H1 (cell line): ENCODE measurements around the gene RGS2. TPM values are rescaled to one million over a fixed set of nuclear protein-coding genes. Genes with fewer than 3 reads are reported as not detected.

Experiments used
- CTCF ChIA-PET: fragments of 300-600 bp; sonication (Branson Sonifier 250); formaldehyde crosslinking; loops from one replicate; lab custom pipeline; 2021; ENCODE audit not compliant: partially characterized antibody; lab: Charles Lee
- POLR2A ChIA-PET: fragments of 300-600 bp; sonication (Branson Sonifier 250); formaldehyde crosslinking; loops from one replicate; lab custom pipeline; 2021; ENCODE audit warnings: inconsistent platforms; ENCODE audit not compliant: partially characterized antibody; lab: Charles Lee
- DNase-seq, 2 experiments: peaks; one replicate each; pipeline versions ENCODE4 v3.0.0 to v3.0.0-alpha.2; 2010 to 2022; ENCODE audit warnings: low spot score in 2 of 2, low read depth in 1 of 2, mixed read lengths in 1 of 2
- FAIRE-seq: peaks from 2 replicates; lab custom pipeline; 2011; peaks lifted over from hg19 to GRCh38; lab: Jason Lieb, UNC
- H2AFZ ChIP-seq: 2 replicates; pipeline ENCODE4 v1.8.1; 2012; ENCODE audit warnings: low read length, inconsistent platforms
- H2AK5ac ChIP-seq: 2 replicates; pipeline ENCODE4 v1.6.1; 2013; ENCODE audit warnings: low read depth, low read length
- H2BK120ac ChIP-seq: replicated peaks from 2 replicates; pipeline ENCODE3; 2013; ENCODE audit warnings: low read depth, low read length, inconsistent platforms
- H2BK12ac ChIP-seq: 2 replicates; pipeline ENCODE4 v1.6.1; 2013; ENCODE audit warnings: low read depth, low read length
- H2BK15ac ChIP-seq: 2 replicates; pipeline ENCODE4 v1.6.1; 2013; ENCODE audit warnings: low read length
- H2BK20ac ChIP-seq: 2 replicates; pipeline ENCODE4 v1.6.1; 2013; ENCODE audit warnings: low read length
- H2BK5ac ChIP-seq: 2 replicates; pipeline ENCODE4 v1.6.1; 2013; ENCODE audit warnings: low read depth, low read length
- H3K14ac ChIP-seq: 2 replicates; pipeline ENCODE4 v1.6.1; 2013; ENCODE audit warnings: inconsistent platforms; ENCODE audit not compliant: insufficient read length
- H3K18ac ChIP-seq: 2 replicates; pipeline ENCODE4 v1.6.1; 2013; ENCODE audit warnings: low read length; ENCODE audit errors: extremely low read depth
- H3K23ac ChIP-seq: 2 replicates; pipeline ENCODE4 v1.6.1; 2013; ENCODE audit warnings: inconsistent platforms; ENCODE audit not compliant: insufficient read length
- H3K23me2 ChIP-seq: 2 replicates; pipeline ENCODE4 v1.6.1; 2013; ENCODE audit warnings: low read depth, low read length
- H3K27ac ChIP-seq: 2 replicates; pipeline ENCODE4 v1.6.1; 2011; ENCODE audit warnings: low read depth, low read length, inconsistent platforms
- H3K27me3 ChIP-seq, 4 experiments: replicated peaks in 1 of 4; 1 replicate in 1 of 4; 2 replicates in 3 of 4; pipeline versions ENCODE4 v1.6.1 to v1.8.1; 2011 to 2013; ENCODE audit warnings: low read length in 3 of 4, mild to moderate bottlenecking in 3 of 4, inconsistent platforms in 2 of 4, mixed read lengths in 2 of 4, moderate library complexity in 1 of 4; ENCODE audit not compliant: control insufficient read depth in 3 of 4, insufficient read depth in 3 of 4; ENCODE audit errors: extremely low read depth in 1 of 4
- H3K36me3 ChIP-seq, 4 experiments: 2 replicates each; pipeline versions ENCODE4 v1.6.1 to v1.8.1; 2011 to 2013; ENCODE audit warnings: mild to moderate bottlenecking in 4 of 4, low read length in 3 of 4, moderate library complexity in 2 of 4, control low read depth in 1 of 4, inconsistent platforms in 1 of 4; ENCODE audit not compliant: insufficient read depth in 4 of 4, control insufficient read depth in 2 of 4
- H3K4ac ChIP-seq: replicated peaks from 2 replicates; pipeline ENCODE3; 2013; ENCODE audit warnings: low read length, low read depth, mixed read lengths, inconsistent platforms; ENCODE audit not compliant: insufficient read length
- H3K4me1 ChIP-seq, 4 experiments: replicated peaks in 1 of 4; 1 replicate in 1 of 4; 2 replicates in 3 of 4; pipeline versions ENCODE4 v1.6.1 to v1.8.1; 2011 to 2013; ENCODE audit warnings: low read length in 3 of 4, inconsistent platforms in 2 of 4, mixed read lengths in 1 of 4; ENCODE audit not compliant: insufficient read depth in 4 of 4, control insufficient read depth in 3 of 4
- H3K4me2 ChIP-seq, 2 experiments: 2 replicates each; pipeline versions ENCODE4 v1.6.1 to v1.8.1; 2011 to 2013; ENCODE audit warnings: low read depth in 2 of 2, low read length in 2 of 2, control low read depth in 1 of 2, inconsistent platforms in 1 of 2, mild to moderate bottlenecking in 1 of 2; ENCODE audit not compliant: insufficient read depth in 1 of 2
- H3K4me3 ChIP-seq, 4 experiments: fragments of 200-600, 300-600 bp in 1 of 4; sonication (generic), shearing (Covaris generic), sonication (Bioruptor Twin) in 1 of 4; 2 replicates each; pipeline versions ENCODE4 v1.5.1 to v1.8.1; 2011 to 2016; ENCODE audit warnings: low read length in 4 of 4, low read depth in 3 of 4, control low read depth in 2 of 4, inconsistent platforms in 2 of 4, mild to moderate bottlenecking in 2 of 4, mixed read lengths in 1 of 4, moderate library complexity in 1 of 4; ENCODE audit not compliant: insufficient read depth in 2 of 4; ENCODE audit errors: extremely low read depth in 1 of 4
- H3K56ac ChIP-seq: replicated peaks from 2 replicates; pipeline ENCODE3; 2013; ENCODE audit warnings: low read depth, mild to moderate bottlenecking, mixed read lengths, low read length, inconsistent platforms; ENCODE audit not compliant: insufficient read length
- H3K79me1 ChIP-seq: 2 replicates; pipeline ENCODE4 v1.6.1; 2013; ENCODE audit warnings: low read depth, low read length, control low read depth
- H3K79me2 ChIP-seq, 2 experiments: 2 replicates each; pipeline versions ENCODE4 v1.6.1 to v1.8.1; 2012 to 2013; ENCODE audit warnings: low read length in 2 of 2, mild to moderate bottlenecking in 2 of 2, inconsistent platforms in 1 of 2; ENCODE audit not compliant: insufficient read depth in 2 of 2, control insufficient read depth in 1 of 2
- H3K9ac ChIP-seq, 4 experiments: replicated peaks in 1 of 4; 1 replicate in 1 of 4; 2 replicates in 3 of 4; pipeline versions ENCODE4 v1.6.1 to v1.8.1; 2011 to 2013; ENCODE audit warnings: low read depth in 3 of 4, low read length in 3 of 4, control low read depth in 2 of 4, mild to moderate bottlenecking in 2 of 4, moderate library complexity in 2 of 4, inconsistent platforms in 1 of 4; ENCODE audit errors: extremely low read depth in 1 of 4
- H3K9me3 ChIP-seq, 2 experiments: 2 replicates each; pipeline versions ENCODE4 v1.6.1 to v1.8.1; 2012 to 2013; ENCODE audit warnings: mild to moderate bottlenecking in 2 of 2, moderate library complexity in 2 of 2, control low read depth in 1 of 2, inconsistent platforms in 1 of 2, low read depth in 1 of 2, low read length in 1 of 2, mixed read lengths in 1 of 2; ENCODE audit not compliant: insufficient read depth in 2 of 2
- H4K20me1 ChIP-seq, 2 experiments: replicated peaks in 1 of 2; 2 replicates each; pipeline versions ENCODE3 to v1.8.1; 2011 to 2013; ENCODE audit warnings: inconsistent platforms in 2 of 2, low read length in 2 of 2, mild to moderate bottlenecking in 1 of 2; ENCODE audit not compliant: insufficient read depth in 2 of 2, control insufficient read depth in 1 of 2
- H4K5ac ChIP-seq: 2 replicates; pipeline ENCODE4 v1.6.1; 2013; ENCODE audit warnings: low read length, low read depth, mixed read lengths, inconsistent platforms; ENCODE audit not compliant: insufficient read length
- H4K8ac ChIP-seq: 2 replicates; pipeline ENCODE4 v1.8.0; 2013; ENCODE audit warnings: mild to moderate bottlenecking, moderate library complexity, low read length, inconsistent platforms; ENCODE audit not compliant: insufficient read depth; ENCODE audit errors: extremely low read depth
- H4K91ac ChIP-seq: replicated peaks from 2 replicates; pipeline ENCODE3; 2013; ENCODE audit warnings: low read length, mixed read lengths, inconsistent platforms; ENCODE audit not compliant: insufficient read length
- ASH2L ChIP-seq: fragments of 200-600, 300-600 bp; sonication (generic); IDR thresholded peaks from one replicate; pipeline ENCODE4 v1.7.1; 2017; ENCODE audit warnings: low read length
- CHD2 ChIP-seq: IDR thresholded peaks from 2 replicates; pipeline ENCODE4 v1.6.1; 2012; ENCODE audit warnings: low read length, improper control_type of control experiment
- EP300 ChIP-seq, 2 experiments: IDR thresholded peaks; 1 replicate in 1 of 2; 2 replicates in 1 of 2; pipeline ENCODE4 v1.6.1; 2011 to 2012; ENCODE audit warnings: low read depth in 2 of 2, low read length in 2 of 2, mild to moderate bottlenecking in 2 of 2, borderline replicate concordance in 1 of 2, inconsistent platforms in 1 of 2, moderate library complexity in 1 of 2
- HDAC2 ChIP-seq, 2 experiments: fragments of 300-600 bp in 1 of 2; sonication (generic) in 1 of 2; IDR thresholded peaks; 2 replicates each; pipeline ENCODE4 v1.6.1; 2011 to 2012; ENCODE audit warnings: low read depth in 2 of 2, low read length in 2 of 2, mild to moderate bottlenecking in 2 of 2, moderate library complexity in 2 of 2, borderline replicate concordance in 1 of 2, inconsistent platforms in 1 of 2
- HDAC6 ChIP-seq: IDR thresholded peaks from one replicate; pipeline ENCODE4 v1.7.1; 2012; ENCODE audit warnings: low read depth, mild to moderate bottlenecking, inconsistent platforms, low read length, moderate library complexity
- JUN ChIP-seq: IDR thresholded peaks from 2 replicates; pipeline ENCODE4 v1.6.1; 2011; ENCODE audit warnings: low read depth, mild to moderate bottlenecking, improper control_type of control experiment, low read length
- MAFK ChIP-seq: IDR thresholded peaks from 2 replicates; pipeline ENCODE4 v1.6.1; 2012; ENCODE audit warnings: low read depth, mild to moderate bottlenecking, improper control_type of control experiment, low read length
- PHF8 ChIP-seq: fragments of 200-600 bp; sonication (generic); conservative IDR thresholded peaks from 2 replicates; pipeline ENCODE4 v1.7.1; 2012; ENCODE audit warnings: low read depth, mild to moderate bottlenecking, inconsistent platforms, low read length, moderate library complexity
- POLR2A ChIP-seq, 2 experiments: IDR thresholded peaks; 1 replicate in 1 of 2; 2 replicates in 1 of 2; pipeline ENCODE4 v1.6.1; 2011; ENCODE audit warnings: low read depth in 2 of 2, low read length in 2 of 2, mild to moderate bottlenecking in 2 of 2; ENCODE audit errors: control extremely low read depth in 1 of 2
- RFX5 ChIP-seq: IDR thresholded peaks from 2 replicates; pipeline ENCODE4 v1.6.1; 2011; ENCODE audit warnings: low read depth, low read length, improper control_type of control experiment, borderline replicate concordance
- SIN3A ChIP-seq, 2 experiments: IDR thresholded peaks in 1 of 2; conservative IDR thresholded peaks in 1 of 2; 2 replicates each; pipeline ENCODE4 v1.6.1; 2011 to 2012; ENCODE audit warnings: low read length in 2 of 2, improper control_type of control experiment in 1 of 2, low read depth in 1 of 2, mild to moderate bottlenecking in 1 of 2
- SP4 ChIP-seq: IDR thresholded peaks from 2 replicates; pipeline ENCODE4 v1.6.1; 2012; ENCODE audit warnings: low read length, inconsistent platforms
- WGBS, 2 experiments: shearing (Covaris generic) in 1 of 2; methylation state at CpG; one replicate each; pipeline versions ENCODE4 v1.1.6 to v1.1.7; 2013 to 2015; ENCODE audit warnings: low lambda C conversion rate in 2 of 2, mixed read lengths in 2 of 2, inconsistent platforms in 1 of 2, low coverage in 1 of 2, missing lambda C conversion rate in 1 of 2; ENCODE audit not compliant: insufficient replicate concordance in 2 of 2, insufficient coverage in 1 of 2, insufficient read length in 1 of 2; ENCODE audit errors: extremely low coverage in 1 of 2, missing lambda C conversion rate in 1 of 2; 5-methylcytosine and 5-hydroxymethylcytosine counted together
- polyA plus RNA-seq, 7 experiments: library from polyadenylated mRNA; depleted of rRNA in 3 of 7; stranded (reverse) in 5 of 7; unstranded in 2 of 7; fragments of >200 nt in 5 of 7; fragments of 200-250 nt in 2 of 7; gene quantifications; 1 replicate in 5 of 7; 2 replicates in 1 of 7; 4 replicates in 1 of 7; pipeline versions ENCODE4 v1.2.1 to v1.2.3, GENCODE V29; 2011 to 2013; ENCODE audit warnings: missing spikeins in 2 of 7, mixed read lengths in 2 of 7
- total RNA-seq: library from RNA; stranded (reverse); fragmentation: NEBNext Ultra II Directional; extraction: Animal tissue kit (Norgen Biotek cat#: 25700); gene quantifications from 2 replicates; pipeline ENCODE4 v1.2.1, GENCODE V29; 2021

The RGS2 gene
- total and polyA plus RNA-seq, 2 of the 8 experiments (the other 6 are each of a cell fraction or from before 2014, with no cell fraction given): 9.1 to 17.0 TPM

DNA sequence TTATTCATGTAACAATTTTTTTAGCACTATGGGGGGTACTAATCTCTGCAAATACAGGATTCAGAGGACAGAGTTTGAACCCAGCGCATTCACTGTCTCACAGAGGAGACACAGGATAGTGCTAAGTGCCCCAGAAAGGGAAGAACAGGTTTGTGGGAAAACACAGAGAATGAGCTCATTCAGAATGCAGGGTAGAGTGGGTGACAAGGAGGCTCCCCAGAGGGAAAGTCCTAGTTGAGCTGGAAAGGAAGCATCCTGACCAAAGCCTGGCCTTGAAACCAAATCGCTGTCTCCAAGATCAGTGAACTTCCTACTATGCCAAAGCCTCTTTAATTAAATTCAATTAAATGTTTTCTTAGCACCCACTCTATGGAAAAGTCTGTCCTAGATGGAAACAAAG is 19.0 kb upstream of the RGS2 start:
- no peak overlapping the region for H2BK5ac ChIP-seq
- H3K56ac ChIP-seq: no peak overlapping the region
- no peak overlapping the region for H3K27ac ChIP-seq
- no peak overlapping the region for H3K4me2 ChIP-seq
- no peak for FAIRE-seq
- no peaks in the 10 kb centered on the region for H3K27me3 ChIP-seq
- H3K36me3 ChIP-seq: no peaks in the 10 kb centered on the region
- H3K18ac ChIP-seq: no peak overlapping the region
- no peak overlapping the region for H2BK20ac ChIP-seq
- H3K79me2 ChIP-seq: no peaks in the 10 kb centered on the region
- H2BK15ac ChIP-seq: no peak overlapping the region
- no peak overlapping the region for H3K14ac ChIP-seq
- H4K91ac ChIP-seq: no peak overlapping the region
- whole genome bisulfite sequencing, 2 experiments: 88% methylated on average over 2 of the region's 2 CpGs; no CpG with 5 or more reads in 1 of the 2 experiments
- CTCF ChIA-PET: interaction anchor here (0.8 to 1.6 kb wide), 5 partner anchors 7 to 316 kb away, joined by 3 to 5 read pairs (median 3); no protein-coding TSS in a partner anchor
- no peaks in the 10 kb centered on the region for H3K79me1 ChIP-seq
- no peak overlapping the region for H3K4me3 ChIP-seq
- peaks cover 3 to 12% (median 4%) of the 10 kb centered on the region in 4 experiments; a peak in 4 of 7 replicates for H3K4me1 ChIP-seq
- no peaks in the 10 kb centered on the region for H3K9me3 ChIP-seq
- H3K4ac ChIP-seq: no peak overlapping the region
- no peaks in the 10 kb centered on the region; the same call in 1 of the 2 replicates for H3K23me2 ChIP-seq
- H4K20me1 ChIP-seq: no peaks in the 10 kb centered on the region
- H4K8ac ChIP-seq: no peak overlapping the region
- no peak overlapping the region for H2BK12ac ChIP-seq
- H2BK120ac ChIP-seq: no peak overlapping the region
- no peak overlapping the region for H2AK5ac ChIP-seq
- no peak overlapping the region for H3K23ac ChIP-seq
- H2AFZ ChIP-seq: no peak overlapping the region
- no peak overlapping the region for H3K9ac ChIP-seq
- DNase-seq: no peak
- H4K5ac ChIP-seq: no peak overlapping the region
- POLR2A ChIA-PET: interaction anchor here (1.3 kb wide), 1 partner anchor 18 kb away, joined by 4 read pairs; no protein-coding TSS in a partner anchor
- no peak for TF ChIP-seq ASH2L
- no peak for TF ChIP-seq HDAC6
- TF ChIP-seq HDAC2 (IDR thresholded peaks at IDR 0.05; ENCODE audit: borderline replicate concordance in 1 of 2, low read depth in 2 of 2, low read length in 2 of 2): no peak
- no peak for TF ChIP-seq RFX5
- no peak for TF ChIP-seq POLR2A (IDR thresholded peaks at IDR 0.05; ENCODE audit: control extremely low read depth in 1 of 2, low read depth in 2 of 2, low read length in 2 of 2)
- TF ChIP-seq SP4: no peak
- no peak for TF ChIP-seq JUN
- no peak for TF ChIP-seq PHF8
- TF ChIP-seq MAFK: no peak
- TF ChIP-seq EP300 (IDR thresholded peaks at IDR 0.05; ENCODE audit: borderline replicate concordance in 1 of 2, low read depth in 2 of 2, low read length in 2 of 2): no peak
- TF ChIP-seq CHD2: no peak
- TF ChIP-seq SIN3A (conservative IDR thresholded peaks at IDR 0.05 in 1 of 2, IDR thresholded peaks at IDR 0.05 in 1 of 2; ENCODE audit: low read depth in 1 of 2, low read length in 2 of 2): no peak
